ENCODE measurements around the gene CARM1.

DNA sequence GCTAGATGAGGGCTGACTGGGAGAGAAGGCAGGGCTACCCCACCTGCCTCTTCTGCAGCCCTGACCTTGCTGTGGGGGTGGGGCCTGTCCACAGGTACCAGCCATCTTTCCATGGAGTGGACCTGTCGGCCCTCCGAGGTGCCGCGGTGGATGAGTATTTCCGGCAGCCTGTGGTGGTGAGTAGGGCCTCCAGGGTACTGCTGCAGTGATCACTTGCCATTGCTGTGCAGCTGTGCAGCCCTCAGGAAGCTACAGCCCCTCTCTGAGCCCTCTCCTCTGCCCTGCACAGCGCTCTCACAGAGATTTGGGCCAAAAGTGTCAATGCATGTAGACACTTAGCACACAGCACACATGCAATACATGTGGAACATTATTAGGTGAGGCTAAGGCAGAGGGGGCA, 45.2 kb downstream of the CARM1 start:
- TF ChIP-seq POLR2A (IDR thresholded peaks at IDR 0.05), result no peak
- TF ChIP-seq, protein P1, sequence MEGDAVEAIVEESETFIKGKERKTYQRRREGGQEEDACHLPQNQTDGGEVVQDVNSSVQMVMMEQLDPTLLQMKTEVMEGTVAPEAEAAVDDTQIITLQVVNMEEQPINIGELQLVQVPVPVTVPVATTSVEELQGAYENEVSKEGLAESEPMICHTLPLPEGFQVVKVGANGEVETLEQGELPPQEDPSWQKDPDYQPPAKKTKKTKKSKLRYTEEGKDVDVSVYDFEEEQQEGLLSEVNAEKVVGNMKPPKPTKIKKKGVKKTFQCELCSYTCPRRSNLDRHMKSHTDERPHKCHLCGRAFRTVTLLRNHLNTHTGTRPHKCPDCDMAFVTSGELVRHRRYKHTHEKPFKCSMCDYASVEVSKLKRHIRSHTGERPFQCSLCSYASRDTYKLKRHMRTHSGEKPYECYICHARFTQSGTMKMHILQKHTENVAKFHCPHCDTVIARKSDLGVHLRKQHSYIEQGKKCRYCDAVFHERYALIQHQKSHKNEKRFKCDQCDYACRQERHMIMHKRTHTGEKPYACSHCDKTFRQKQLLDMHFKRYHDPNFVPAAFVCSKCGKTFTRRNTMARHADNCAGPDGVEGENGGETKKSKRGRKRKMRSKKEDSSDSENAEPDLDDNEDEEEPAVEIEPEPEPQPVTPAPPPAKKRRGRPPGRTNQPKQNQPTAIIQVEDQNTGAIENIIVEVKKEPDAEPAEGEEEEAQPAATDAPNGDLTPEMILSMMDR (IDR thresholded peaks at IDR 0.05), result no peak
